SH-SY5Y (cell line): ENCODE measurements around the gene MDGA2.

Experiments
- GATA2 ChIP-seq: IDR thresholded peaks from 2 replicates; pipeline ENCODE4 v1.6.1; 2011; ENCODE audit warnings: mild to moderate bottlenecking, low read depth, low read length
- GATA3 ChIP-seq: IDR thresholded peaks from 2 replicates; pipeline ENCODE4 v1.6.1; 2011; ENCODE audit warnings: low read depth, mild to moderate bottlenecking, low read length, moderate library complexity

Gene MDGA2

GRCh38 chr14:46820291-46820690 lies 855.1 kb downstream of the MDGA2 start:
- TF ChIP-seq GATA3 (no peak), GATA2 (no peak)

- TF ChIP-seq GATA3, result no peak
- no peak for TF ChIP-seq GATA2
Observed at GRCh38 chr14:46819117-46819516, 856.3 kb downstream of the MDGA2 start.

- no peak for TF ChIP-seq GATA3
- TF ChIP-seq GATA2, result no peak
Observed at GRCh38 chr14:46818147-46818546, 857.3 kb downstream of the MDGA2 start.

GRCh38 chr14:46793144-46793543 lies 882.3 kb downstream of the MDGA2 start:
- TF ChIP-seq GATA2 (no peak), GATA3 (no peak)
